Activated CD4-positive, alpha-beta T cell treated with anti-CD3 and anti-CD28 coated beads for 24 hours (primary cell): ENCODE data around the gene DNAH6.
"Not testable (repeated sequence)": the region's sequence is repeated elsewhere in the genome, so short reads cannot be mapped to it uniquely, and the experiment has no call there.

Experiments
- DNase-seq, 2 donors: peaks; one replicate each; pipeline ENCODE4 v3.0.0-alpha.2; 2020; ENCODE audit warnings: low read depth in 2 of 2

Gene DNAH6, protein sequence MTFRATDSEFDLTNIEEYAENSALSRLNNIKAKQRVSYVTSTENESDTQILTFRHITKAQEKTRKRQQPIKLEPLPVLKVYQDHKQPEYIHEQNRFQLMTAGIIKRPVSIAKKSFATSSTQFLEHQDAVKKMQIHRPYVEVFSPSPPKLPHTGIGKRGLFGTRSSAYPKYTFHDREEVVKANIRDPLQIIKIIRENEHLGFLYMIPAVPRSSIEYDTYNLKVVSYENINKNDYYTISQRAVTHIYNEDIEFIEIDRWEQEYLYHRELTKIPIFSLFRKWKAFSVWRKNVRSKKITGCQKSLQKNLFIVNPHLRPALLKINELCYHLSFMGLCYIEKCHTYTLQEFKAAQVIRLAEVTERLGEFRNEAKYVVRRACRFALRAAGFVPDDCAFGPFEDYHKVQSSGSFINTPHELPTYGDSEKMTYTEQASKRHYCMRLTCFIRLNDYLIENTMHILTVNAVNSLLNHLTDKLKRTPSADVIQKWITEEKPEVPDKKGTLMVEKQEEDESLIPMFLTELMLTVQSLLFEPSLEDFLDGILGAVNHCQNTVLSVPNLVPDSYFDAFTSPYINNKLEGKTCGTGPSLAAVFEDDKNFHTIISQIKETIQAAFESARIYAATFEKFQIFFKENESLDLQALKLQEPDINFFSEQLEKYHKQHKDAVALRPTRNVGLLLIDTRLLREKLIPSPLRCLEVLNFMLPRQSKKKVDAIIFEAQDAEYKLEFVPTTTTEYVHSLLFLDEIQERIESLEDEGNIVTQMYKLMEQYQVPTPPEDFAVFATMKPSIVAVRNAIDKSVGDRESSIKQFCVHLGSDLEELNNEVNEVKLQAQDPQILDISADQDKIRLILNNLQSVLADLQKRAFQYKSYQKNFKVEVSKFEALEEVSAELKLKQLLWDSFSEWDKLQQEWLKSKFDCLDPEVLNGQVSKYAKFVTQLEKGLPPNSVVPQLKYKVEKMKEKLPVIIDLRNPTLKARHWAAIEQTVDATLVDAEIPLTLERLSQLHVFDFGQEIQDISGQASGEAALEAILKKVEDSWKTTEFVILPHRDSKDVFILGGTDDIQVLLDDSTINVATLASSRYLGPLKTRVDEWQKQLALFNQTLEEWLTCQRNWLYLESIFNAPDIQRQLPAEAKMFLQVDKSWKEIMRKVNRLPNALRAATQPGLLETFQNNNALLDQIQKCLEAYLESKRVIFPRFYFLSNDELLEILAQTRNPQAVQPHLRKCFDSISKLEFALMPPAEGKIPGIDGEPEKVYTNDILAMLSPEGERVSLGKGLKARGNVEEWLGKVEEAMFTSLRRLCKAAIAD (N-terminal part only)

DNA sequence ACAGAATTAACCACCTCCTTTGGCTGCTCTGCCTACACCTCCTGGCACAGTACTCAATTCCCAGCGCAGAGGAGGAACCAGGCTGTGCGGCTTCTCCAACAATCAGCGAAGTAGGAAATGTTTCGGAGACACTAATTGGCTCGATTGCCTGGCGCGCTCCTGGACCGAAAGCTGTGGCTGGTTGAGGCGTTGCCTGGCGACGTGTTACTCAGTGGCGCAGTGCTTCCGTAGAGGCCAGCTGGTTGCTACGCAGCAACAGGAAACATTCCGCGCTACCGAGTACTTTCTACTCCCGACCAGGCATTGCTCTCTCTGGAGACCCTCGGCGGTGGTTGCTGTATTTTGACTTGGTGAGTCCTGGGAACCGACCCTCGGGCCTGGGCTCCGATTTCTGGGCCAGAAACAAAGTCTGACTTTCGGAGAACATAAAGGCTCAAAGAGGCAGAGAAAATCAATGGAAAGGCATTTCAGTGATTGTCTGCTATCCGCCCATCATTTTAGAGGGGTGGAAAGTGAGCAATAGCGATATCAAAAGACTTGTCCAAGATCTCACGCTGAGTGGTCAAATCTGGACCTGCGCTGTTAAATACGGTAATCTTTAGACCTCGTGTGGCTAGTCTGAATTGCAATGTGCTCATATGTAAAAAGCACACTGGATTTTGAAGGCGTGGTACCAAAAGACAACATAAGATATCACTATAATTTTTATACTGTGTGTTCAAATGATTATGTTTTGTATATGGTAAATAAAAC, at the start of gene DNAH6:
Gene DNAH6, plus strand, starts transcription at position 265 of the 753 bp plus-strand sequence. CDS start 1,329 bp downstream, outside the sequence.
- DNase-seq, result peak; percentile 62 to 70

GRCh38 chr2:84467389-84467788, 48.9 kb upstream of the DNAH6 start:
- no peak for DNase-seq

DNA sequence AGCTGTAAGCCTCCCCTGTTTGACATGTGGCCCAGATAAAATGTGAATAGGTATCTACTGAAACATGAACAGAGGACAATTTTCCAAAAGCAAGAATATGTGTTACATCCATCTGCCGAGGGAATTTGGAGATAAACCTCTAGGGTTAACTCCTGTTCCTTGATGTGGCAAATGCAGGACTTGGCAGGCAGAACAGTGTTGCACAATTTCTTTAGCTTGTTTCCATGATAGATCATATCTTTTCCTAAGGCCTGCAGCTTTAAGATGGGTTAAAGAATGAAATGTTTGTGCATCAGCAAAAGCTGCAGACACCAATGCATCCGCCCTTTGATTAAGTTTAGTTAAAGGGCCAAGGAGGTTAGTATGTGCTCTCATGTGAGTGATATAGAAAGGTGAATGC, 43.9 kb upstream of the DNAH6 start:
- DNase-seq, result not testable (repeated sequence)

DNA sequence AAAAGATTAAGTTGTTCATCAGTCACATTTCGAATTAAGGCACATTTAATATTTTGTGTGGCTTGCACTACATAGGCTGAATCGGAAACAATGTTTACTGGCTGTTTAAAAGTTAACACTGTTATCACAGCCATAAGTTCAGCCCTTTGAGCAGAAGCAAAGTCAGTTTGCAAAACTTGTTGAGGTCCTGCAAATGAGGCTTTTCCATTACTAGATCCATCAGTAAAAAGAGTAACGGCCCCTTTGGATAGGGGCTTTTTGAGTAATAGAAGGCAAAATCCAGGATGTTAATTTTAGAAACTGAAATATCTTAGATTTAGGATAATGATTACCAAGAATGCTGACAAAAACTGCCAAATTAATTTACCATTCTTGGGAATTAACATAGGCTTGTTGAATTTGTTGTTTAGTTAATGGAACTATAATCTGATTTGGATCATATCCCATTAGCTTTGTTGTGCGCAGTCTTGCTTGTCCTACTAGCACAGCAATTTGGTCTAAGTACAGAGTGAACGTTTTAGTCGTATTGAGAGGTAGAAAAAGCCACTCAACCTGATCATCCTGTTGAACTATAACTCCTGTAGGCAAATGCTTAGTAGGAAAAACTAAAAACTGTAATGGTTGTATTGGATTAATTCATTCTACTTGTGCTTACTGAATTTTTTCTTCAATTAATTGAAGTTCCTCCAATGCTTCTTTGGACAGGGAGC, 43.3 kb upstream of the DNAH6 start:
- no peak for DNase-seq

DNA sequence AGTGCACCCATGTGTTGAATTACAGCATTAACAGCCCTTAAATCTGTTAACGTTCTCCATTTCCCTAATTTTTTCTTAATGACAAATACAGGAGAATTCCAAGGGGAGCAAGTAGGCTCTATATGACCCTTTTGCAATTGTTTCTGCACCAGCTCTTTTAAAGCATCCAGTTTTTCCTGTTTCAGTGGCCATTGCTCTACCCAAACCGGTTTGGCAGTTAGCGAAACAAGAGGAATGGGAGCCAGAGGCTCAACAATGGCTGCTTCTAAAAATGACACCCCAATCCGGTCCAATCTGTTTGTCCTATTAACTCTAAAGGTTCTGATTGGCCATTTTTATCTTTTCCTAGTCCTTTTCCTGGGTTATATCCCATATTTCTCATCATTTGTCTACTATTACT, 42.1 kb upstream of the DNAH6 start:
- DNase-seq, result no peak

DNA sequence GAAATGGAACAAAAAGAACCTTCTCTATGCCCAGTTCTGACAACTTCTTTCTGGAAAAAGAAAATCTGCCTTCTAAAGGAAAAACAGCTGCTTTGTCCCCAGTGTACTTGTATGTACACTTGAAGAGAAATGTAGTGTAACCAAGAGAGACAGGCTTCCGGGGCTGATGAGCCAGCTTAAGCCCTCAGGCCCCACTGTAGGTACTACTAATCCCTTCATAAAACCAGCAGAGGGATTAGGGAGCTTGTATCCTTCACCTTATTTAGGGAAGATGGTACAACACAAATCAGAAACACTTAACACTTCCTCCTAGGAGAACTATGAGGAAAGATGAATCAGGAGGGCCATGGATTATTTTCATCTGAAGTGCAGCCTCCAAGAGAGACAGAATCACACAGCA, 38.4 kb upstream of the DNAH6 start:
- DNase-seq, result no peak

DNA sequence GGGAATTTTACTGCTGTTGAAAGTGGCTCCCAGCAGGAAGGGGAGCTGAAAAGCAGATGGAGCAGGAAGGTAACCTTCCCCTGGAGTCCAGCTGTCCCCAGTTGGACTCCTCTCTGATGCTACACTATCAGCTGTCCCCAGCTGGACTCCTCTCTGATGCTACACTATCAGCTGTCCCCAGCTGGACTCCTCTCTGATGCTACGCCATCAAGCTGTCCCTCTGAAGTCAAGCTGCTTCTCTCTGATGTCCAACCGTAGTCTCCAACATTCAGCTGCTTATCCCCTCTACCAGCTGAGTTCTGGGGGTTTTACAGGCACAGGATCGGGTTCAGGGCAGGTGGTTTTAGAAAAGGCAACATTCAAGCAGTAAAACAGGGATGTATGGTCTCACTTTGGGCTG, 37.4 kb upstream of the DNAH6 start:
- no peak for DNase-seq

GRCh38 chr2:84481702-84482101, 34.6 kb upstream of the DNAH6 start:
- no peak for DNase-seq

GRCh38 chr2:84482603-84483002, 33.7 kb upstream of the DNAH6 start:
- no peak for DNase-seq

DNA sequence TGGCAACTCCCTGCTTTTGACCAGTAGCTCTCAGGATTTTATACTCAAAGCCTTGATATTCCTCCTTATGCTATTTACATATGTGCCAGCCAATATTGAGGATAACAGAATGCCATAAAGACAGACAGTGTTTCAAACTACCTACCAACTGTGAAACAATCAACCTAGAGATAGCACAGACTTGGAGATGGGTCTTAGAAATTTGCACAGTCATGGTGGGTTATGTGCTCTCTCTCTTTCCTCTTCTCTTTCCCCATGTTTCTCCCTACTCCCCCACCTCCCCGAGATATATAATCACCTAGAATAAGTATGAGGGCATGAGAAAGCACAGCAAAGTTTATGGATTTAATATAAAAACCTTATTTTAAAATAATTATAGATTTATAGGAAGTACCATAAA, 33.0 kb upstream of the DNAH6 start:
- no peak for DNase-seq

- no peak for DNase-seq
Observed at GRCh38 chr2:84486441-84487115, 29.7 kb upstream of the DNAH6 start.

DNA sequence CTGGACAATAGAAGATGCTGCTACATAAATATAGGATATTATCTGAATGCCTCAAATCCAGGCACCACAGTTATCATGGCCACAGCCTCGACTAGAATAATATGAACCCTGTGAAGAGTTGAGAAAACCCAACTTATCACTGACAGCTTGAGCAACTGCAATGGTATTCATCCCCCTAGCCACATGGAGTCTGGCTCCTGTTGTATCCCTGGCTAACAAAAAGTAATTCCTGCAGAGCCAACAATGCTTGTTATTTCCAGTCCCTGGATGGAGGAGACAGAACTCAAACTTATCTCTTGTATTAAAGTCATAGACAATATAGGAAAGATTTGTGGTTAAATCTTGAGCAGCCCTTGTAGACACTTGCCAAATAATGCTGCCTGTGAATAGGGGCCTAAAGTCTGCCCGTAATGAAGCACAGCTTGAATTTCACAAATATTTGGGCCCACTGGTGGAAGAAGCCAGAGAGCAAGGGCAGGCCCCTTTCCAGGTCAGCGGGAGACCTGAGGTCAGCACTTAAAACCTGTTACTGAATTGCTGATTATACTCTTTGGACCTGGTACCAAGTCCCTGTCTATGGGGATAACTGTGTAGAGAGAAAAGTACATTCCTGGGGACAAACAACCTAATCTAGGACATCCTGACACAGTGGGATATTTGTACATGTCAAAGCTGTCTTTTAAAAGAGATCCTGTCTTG, 28.9 kb upstream of the DNAH6 start:
- DNase-seq, result no peak

GRCh38 chr2:84491256-84491655, 25.0 kb upstream of the DNAH6 start:
- no peak for DNase-seq

- DNase-seq, result no peak
Observed at GRCh38 chr2:84491741-84492140, 24.6 kb upstream of the DNAH6 start.

DNA sequence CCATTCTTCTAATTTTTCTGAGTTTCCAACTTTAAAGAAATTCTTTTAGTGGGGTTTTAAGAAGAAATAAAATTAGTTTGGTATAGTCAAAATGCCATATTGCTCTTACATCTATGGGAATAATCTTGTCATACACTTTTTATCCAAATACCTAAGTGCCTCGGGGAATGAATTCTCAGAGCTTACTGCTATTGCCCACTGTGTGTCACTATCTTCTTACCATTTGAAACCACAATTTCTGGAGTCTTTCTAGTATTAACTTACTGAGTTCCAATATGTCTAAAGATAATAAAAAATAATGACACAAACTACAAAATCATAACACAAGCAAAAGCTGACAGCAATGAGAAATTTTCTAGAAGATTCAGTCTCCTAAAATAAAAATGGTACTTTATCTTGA, 23.7 kb upstream of the DNAH6 start:
- DNase-seq, result no peak

DNA sequence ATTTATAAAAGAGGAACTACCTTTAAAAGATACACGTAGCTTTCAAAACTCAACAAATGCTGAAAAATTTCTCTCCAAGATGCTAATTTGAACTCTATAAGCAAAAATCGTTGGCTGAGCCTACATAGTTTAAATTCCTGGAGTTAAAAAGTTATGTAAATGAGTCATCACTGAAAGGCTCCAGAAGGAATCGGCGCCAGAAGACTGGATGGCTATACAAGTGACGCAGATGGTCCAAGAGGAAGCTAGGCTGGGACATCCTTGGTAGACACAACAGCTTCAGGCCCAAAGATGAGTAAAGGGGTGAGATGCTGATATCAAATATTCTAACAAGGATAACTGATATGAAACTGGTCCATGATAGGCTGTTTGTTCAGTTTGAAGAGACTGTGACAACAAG, 22.8 kb upstream of the DNAH6 start:
- DNase-seq, result no peak

GRCh38 chr2:84494070-84494469, 22.2 kb upstream of the DNAH6 start:
- DNase-seq, result no peak

- peak in 1 of 2 donors; percentile 23 for DNase-seq
Observed at GRCh38 chr2:84495539-84496146, 20.7 kb upstream of the DNAH6 start.

- no peak for DNase-seq
Observed at GRCh38 chr2:84496386-84496785, 19.9 kb upstream of the DNAH6 start.
